NCI-H748 (cell line): ENCODE measurements around the gene PIK3AP1.
"Not testable (repeated sequence)": the region's sequence is repeated elsewhere in the genome, so short reads cannot be mapped to it uniquely, and the experiment has no call there.

Source experiments
- DNase-seq: peaks from one replicate; lab custom pipeline; 2025; ENCODE audit not compliant: unreplicated experiment; lab: John Stamatoyannopoulos, UW

The PIK3AP1 gene

DNA sequence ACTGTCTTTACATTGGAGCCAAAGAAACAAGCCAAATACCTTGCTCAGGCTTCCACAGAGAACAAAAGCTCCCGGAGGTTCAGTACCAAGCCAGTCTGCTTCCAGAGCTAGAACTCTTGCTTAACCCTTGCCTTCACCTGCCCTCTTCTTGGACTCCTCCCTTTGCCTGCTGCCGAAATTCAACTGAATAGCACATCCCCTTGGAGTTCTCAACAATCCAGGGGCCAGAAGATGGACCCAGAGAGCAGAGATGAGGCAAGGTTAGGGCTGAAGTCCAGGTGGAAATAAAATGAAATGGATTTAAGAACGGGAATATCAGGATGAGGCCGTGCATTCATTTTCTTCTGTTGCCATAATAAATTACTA, 876 bp upstream of the PIK3AP1 start:
- DNase-seq, result peak; percentile 65

DNA sequence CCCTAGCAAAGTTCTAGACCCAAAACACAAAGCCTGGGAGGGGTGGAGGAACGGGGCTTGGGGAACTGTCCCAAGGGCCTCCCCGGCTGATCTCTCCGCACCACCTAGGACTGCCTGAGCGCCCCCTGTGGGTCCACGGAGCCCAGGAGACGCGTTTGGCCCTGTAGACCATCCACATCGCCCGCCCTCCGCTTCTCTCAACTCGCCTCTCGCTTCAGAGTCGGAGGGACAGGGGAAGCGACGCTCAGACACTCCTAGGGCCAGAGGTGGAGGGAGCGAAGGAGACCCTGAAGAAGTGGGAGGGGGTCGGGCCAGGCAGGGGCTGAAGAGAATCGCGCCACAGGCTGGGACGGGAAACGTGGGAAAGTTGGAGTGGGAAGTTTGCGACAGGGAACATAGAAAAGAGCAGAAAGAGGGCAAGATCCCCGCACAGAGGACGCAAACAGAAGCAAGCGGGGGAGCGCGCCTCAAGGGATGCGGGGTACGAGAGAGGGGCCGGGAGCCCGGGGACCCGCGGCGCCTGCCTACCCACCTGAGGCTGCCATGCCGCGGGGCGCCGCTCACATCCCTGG, 378 bp downstream of the PIK3AP1 start:
- DNase-seq, result peak; percentile 74

DNA sequence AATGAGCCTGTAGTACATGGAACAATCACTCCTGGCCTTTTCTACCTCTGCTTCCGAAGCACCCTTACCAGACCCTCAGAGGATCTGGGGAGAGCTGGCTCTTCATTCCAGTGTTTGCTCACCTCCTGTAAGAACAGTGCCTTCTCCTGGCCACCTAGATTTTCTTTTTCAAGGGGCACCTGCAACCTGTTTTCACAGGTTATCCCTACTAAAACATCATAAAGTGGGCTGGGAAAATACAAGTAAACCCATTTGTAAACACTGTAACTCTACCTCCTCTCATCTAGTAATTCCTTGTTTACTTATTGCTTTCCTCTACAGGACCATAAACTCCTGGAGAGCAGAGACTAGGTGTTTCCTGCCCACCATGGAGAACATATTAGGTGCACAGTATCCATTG, 1.1 kb downstream of the PIK3AP1 start:
- peak; percentile 44 for DNase-seq

DNA sequence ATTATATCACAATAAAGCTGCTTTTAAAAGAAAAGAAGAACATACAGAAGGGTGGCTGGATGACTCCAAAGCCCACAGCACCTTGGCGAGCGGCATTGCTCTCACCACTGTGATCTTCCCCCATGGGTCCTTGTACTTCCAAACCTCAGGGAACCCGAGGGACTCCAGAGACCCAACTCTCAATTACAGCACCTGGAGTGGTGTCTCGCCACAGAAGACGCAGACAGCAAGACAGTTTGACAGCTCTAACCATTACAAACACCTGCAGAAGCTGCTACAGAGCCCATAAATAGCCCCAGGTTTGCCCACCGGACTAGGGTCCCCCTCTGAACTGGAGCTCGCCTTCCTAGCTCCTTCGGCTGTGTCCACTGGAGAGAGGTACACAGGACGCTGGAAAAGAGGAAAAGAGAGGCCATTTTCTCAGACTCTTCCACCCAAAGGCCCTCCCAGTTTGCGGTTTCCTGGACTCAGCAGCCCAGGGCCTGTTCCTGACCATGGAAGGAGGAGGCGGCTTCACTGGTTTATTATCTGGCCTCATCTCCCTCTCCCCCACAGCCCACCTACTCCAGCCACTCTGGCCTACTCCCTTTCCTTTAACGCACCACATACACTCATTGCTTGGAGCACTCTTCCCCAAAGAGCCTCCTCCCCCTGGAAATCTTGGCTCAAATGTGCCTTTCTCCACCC, 1.9 kb downstream of the PIK3AP1 start:
- DNase-seq, result no peak

DNA sequence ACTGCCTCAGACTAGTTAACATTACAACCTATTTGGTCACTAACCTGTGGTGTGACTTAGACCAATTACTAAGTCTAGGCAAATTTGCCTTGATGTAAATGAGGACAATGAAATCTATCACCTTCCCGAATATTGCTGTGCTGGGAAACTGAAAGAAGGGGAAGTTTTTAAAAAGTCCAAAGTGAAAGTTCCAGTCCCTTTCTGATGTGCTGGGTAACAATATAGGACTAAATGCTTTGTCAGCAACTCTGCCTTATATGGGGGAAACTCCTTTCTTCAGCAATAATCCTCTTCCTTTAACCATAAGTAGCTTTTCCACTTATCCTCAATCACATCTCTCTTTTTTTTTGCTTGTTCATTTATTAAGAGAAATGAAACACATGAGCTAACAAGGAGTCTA, 3.9 kb downstream of the PIK3AP1 start:
- no peak for DNase-seq

DNA sequence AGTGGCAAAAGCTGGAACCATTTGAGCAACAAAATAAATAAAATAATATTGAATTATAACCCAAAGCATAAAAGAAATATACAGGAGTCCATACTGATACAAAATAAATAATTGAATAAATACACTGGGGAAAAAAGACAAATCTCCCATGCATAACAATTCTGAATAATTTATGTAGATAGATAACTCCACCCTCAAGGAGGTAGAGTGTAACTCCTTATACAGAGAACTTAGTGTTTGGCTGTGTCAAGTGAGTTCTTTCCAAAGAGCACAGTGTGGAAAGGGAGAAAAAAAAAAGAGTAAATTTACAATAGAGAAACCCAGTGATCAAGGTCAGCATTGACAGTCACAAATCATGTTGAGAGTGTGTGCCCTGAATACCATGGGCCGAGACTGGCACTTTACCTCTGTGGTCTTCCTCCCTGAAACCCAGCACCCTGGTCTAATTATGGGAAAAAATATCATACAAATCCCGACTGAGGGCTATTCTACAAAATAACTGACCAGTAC, 5.5 kb downstream of the PIK3AP1 start:
- no peak for DNase-seq

DNA sequence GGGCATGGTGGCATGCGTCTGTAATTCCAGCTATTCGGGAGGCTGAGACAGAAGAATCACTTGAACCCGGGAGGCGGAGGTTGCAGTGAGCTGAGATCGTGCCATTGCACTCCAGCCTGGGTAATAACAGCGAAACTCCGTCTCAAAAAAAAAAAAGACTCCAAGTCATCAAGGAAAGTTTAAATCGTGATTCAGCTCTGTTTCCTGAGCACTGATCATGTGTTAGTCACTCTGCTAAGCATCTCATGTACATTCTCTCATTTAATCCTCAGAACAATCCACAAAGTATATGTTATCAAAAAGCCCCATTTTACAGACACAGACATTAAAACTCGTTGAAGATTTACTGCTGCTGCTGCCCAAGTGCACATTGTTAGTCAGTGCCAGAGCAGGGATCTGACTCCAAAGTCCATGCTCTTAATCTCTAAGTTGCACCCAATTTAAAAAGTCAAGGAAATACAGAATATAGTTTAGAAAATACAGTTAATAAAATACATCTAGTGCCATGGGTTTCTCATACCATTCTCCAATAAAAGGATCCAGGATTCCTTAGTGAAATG, 6.2 kb downstream of the PIK3AP1 start:
- DNase-seq, result no peak

DNA sequence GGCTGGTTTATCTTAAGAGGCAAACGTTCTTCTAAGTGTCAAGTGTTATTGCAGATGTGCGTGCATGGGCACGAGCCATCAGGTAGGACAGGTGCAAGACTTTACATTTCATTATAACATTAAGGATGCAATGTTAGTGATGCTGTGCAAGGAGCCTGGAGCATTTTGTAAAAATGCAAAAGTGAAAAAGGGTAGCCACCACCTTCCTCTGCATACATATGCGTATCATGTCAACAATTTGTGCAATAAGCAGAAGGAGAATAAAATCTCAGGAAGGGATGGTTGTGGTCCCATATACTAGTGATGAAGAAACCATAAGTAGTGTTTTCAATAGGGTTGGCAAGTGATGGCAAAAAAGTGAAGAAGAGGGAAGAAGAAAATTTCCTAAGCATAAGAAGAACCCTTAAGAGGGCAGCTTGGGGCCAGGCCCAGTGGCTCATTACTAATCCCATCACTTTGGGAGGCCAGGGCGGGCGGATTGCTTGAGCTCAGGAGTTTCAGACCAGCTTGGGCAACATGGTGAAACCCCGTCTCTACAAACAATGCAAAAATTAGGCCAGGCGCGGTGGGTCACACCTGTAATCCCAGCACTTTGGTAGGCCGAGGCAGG, 7.5 kb downstream of the PIK3AP1 start:
- no peak for DNase-seq

DNA sequence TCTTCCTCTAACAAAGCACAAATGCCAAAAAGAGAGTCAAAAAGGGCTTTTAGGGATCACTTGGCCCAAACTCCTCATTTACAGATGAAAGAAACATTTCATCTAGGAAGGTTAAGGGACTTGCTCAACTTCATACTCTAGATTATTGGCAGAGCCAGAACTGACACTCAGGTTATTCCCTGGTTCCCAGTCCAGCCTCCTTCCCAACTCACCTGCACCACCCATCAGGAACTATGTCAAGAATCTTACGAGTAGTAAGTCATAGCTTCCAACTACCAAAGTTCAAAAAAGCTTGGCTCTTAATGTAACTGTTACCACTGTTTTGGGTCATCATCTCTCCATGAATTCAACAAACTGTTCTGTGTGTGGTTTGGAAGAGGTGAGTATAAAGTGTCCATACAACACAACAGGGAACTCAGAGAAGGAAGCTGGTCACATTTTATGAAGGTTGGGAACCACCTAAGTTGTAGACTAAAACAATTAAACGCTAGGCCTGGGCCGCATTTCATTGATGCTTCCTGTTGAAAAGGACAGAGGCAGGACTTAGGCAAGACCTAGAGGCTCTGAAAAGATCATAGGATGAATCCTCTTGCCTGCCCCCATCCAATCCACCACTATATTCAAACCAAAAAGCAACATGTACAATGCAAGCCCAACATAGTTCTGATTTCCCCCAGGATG, 9.1 kb downstream of the PIK3AP1 start:
- DNase-seq, result no peak

DNA sequence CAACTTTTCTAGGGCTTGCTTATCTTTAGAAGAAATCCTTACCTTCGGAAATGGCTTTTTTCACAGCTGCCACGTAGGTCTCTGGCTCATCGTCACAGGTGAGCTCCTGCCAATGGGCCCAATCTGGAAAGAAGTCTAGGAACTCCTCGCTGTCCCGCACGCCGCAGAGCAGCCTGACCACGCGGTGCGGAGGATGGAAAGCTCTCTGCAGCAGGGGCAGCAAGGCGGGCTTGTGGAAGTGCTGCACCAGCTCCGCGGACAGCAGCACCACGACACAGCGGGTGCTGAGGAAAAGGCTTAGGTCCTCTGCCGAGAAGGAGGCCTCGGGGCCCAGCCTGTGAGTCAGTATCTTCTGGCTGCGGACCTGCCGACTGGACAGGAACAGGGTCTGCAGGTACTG, 10.8 kb downstream of the PIK3AP1 start:
- no peak for DNase-seq

DNA sequence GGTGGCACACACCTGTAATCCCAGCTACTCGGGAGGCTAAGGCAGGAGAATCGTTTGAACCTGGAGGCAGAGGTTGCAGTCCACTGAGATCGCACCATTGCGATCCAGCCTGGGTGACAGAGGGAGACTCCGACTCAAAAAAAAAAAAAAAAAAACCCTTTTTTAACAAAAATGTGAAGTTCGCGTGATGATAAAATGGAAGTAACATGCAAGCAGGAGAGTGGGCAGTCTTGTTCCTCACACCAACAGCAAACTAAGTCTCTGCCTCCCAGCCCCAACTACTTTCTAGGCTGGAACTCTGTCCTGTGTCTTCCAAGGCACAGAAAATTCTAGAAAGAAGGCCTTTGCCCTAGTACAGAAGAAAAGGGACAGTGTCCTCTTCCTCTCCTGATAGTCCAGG, 11.3 kb downstream of the PIK3AP1 start:
- no peak for DNase-seq

DNA sequence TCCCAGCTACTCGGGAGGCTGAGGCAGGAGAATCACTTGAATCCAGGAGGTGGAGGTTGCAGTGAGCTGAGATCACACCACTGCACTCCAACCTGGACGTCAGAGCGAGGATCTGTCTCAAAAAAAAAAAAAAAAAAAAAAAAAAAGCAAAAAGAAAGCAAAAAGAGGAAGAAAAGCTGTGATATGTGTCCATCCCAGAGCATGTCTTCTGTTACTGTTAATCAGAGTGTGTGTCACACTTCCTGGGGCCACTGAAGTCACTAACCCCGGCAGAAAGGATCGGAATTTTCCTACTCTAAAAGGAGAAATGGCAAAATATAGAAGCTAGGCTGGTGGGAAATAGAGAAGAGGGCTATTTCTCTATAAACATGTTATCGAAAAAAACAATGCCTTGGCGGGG, 11.9 kb downstream of the PIK3AP1 start:
- DNase-seq, result no peak

DNA sequence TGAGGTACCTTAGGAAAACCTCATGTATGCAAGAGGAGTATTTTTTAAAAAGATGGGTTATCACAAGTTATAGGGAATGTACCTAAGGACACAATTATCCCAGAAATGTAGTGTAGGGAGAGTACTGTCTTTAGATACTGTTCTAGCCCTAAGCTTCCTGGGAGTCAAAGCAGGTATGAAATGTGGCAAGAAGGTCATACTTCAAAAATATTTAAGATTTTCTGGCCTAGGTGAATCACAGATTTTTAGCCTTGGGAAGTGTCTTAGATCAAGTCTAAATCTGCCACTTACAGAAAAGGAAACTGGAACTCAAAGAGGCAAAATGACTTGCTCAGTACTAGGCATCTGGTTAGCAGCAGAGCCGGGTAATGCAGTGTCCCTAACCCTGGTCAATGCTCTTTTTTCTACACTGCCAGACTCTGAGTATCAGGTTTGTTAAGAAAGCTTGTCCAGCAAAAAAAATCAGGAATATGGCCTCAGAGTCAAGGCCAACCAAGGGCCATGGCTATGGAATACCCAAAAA, 13.9 kb downstream of the PIK3AP1 start:
- DNase-seq, result no peak

DNA sequence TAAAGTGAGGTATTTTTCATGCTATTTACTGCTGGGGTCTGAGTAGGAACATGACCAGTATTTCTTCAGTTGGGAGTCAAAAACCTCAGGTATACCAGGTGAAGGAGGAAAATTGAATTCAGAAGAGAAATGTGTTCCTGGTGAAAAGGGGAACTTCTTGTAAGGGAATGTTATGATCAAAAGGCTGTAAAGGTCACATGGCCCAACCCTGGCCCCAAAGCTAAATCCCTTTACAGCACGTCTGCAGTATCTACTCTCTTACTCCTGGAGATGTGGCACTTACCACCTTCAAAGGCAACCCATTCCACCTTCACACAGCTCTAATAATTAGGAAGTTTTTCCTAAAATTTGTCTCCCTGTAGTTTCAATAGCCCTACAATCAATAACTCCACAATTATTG, 15.2 kb downstream of the PIK3AP1 start:
- DNase-seq, result no peak

DNA sequence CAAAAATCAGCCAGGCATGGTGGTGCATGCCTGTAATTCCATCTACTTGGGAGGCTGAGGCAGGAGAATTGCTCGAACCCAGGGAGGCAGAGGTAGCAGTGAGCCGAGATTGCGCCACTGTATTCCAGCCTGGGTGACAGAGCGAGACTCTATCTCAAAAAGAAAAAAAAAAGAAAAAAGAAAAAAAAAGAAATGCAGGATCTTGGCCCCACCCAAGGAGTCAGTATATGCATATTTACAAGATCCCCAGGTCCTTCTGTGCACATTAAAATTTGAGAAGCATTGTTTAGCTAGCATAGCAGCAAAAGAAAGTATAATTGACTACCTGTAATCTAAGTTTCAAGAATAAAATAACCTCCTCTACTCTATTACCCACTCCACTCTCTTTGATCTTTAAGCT, 15.8 kb downstream of the PIK3AP1 start:
- no peak for DNase-seq

DNA sequence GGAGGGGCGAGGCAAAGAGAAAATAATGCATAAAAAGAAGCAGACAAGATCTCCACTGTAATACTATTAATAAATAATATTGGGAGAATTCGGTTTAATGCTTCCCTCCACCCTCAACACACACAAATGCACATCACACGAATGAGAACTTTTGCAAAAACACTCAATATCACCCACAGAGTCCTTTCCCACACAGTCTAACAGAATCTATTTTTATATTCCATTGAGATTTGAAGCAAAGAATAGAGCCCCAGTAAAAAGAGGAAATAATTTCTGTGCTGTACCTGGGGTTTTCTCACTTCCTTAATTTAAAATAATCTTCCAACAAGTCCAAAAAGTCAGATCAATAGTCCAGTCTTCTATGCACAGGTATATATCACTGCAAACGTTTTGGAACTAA, 17.0 kb downstream of the PIK3AP1 start:
- DNase-seq, result no peak

DNA sequence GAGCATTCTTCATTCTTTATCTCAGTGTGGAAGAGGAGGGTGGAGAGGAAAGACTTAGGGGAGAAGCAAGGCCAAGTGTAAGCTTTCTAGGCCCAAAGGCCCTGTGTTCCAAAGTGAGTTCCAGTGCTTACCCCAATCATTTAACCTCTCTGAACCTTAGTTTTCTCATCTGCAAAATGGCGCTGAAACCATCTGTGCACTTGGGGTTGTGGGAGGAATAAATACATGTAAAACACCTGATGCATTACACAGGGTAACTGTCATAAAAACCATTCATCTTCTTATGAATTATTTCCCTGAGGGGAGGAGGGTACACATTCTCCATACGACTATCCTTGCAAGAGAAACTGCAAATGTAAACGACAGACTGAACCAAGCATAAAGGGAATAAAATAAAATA, 19.0 kb downstream of the PIK3AP1 start:
- DNase-seq, result no peak

DNA sequence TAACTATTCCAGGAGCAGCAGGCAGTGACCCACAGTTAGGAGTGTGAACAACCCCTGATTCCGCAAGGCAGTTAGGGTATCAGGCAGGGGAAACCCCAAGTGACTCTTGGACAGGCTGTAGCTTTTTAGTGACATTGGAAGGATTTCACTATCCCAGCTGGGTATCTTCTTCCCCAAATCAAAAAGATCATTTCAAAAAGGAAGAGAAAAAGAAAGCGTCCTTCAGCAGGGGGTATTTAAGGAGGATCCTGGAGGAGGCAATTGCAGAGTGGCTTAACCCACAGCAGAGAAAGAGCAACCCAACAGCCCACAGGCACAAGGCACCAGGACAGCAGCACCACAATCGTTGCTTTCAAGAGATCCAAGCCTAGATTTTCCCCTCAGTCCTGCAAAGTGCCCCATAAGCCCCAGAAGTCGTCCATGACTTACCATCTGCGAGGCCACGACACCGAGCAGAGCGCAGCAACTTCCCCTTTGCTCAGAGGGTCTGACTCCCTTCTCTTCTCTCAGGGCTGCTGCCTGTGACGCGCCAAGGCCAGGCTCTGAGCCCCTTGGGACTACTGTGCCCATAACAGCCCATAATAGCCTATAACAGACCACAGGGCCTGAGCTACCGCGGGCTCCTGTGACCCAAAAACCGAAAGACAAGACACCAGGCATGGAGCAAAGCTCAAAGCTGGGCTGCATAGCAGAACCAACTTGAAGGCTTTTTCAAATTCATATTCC, 19.8 kb downstream of the PIK3AP1 start:
- DNase-seq, result no peak

DNA sequence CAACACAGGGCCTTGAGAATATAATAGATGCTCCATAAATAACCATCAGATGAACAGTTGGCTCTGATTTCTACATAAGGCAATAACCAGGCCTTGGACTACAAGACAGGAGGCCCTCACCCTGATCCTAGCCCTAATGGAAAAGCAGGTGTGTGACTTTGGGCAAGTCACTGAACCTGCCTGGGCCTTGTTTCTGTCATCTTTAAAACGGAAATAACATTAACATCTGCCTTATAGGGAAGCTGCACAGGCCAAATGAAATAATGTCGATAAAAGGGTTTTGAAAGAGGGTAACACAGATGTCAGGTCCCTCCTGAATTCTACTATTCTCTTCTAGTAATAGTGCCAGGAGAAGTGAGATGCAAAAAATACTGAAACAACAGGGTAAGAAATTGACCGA, 20.7 kb downstream of the PIK3AP1 start:
- DNase-seq, result no peak

DNA sequence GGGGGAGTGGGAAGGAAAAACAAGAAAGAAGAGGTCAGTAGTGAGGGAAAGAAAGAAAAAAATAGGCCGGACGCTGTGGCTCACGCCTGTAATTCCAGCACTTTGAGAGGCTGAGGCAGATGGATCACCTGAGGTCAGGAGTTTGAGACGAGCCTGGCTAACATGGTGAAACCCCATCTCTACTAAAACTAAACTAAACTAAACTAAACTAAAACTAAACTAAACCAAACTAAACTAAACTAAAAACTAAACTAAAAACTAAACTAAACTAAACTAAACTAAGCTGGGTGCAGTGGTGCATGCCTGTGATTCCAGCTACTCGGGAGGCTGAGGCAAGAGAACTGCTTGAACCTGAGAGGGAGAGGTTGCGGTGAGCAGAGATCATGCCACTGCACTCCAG, 22.0 kb downstream of the PIK3AP1 start:
- DNase-seq, result not testable (repeated sequence)

DNA sequence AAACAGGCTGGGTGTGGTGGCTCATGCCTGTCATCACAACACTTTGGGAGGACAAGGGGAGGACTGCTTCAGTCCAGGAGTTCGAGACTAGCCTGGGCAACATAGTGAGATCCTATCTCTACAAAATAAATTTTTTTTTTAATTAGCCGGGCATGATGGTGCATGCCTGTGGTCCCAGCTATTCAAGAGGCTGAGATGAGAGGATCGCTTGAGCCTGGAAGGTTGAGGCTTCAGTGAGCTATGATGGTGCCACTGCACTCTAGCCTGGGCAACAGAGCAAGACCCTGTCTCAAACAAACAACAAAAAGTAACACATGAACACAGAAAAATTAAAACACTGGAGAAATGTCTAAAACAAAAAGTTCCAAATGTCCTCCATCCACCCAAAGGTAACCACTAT, 22.9 kb downstream of the PIK3AP1 start:
- no peak for DNase-seq
